Keratinocyte (primary cell): ENCODE data around the gene NIPSNAP2. TPM values are rescaled to one million over a fixed set of nuclear protein-coding genes. Genes with fewer than 3 reads are reported as not detected.

Source experiments
- DNase-seq: peaks from one replicate; pipeline ENCODE4 v3.0.0-alpha.2; 2011; ENCODE audit warnings: low read depth, missing footprints, low spot score
- FAIRE-seq: peaks from 2 replicates; lab custom pipeline; 2011; peaks lifted over from hg19 to GRCh38; lab: Jason Lieb, UNC
- H2AFZ ChIP-seq: 2 replicates; pipeline ENCODE4 v1.6.0; 2012; ENCODE audit warnings: low read length, control low read depth, inconsistent platforms; ENCODE audit not compliant: control insufficient read depth
- H3K27ac ChIP-seq: 2 replicates; pipeline ENCODE4 v1.5.1; 2011; ENCODE audit warnings: low read length; ENCODE audit not compliant: control insufficient read depth, insufficient read depth
- H3K27me3 ChIP-seq: 3 replicates; pipeline ENCODE4 v1.6.0; 2011; ENCODE audit warnings: low read length; ENCODE audit not compliant: control insufficient read depth, insufficient read depth; ENCODE audit errors: extremely low read depth
- H3K36me3 ChIP-seq, 2 experiments: 2 replicates in 1 of 2; 3 replicates in 1 of 2; pipeline ENCODE4 v1.5.1; 2011; ENCODE audit warnings: low read length in 2 of 2, mild to moderate bottlenecking in 1 of 2; ENCODE audit not compliant: control insufficient read depth in 2 of 2, insufficient read depth in 2 of 2; ENCODE audit errors: extremely low read depth in 1 of 2
- H3K4me1 ChIP-seq: 3 replicates; pipeline ENCODE4 v1.5.1; 2011; ENCODE audit warnings: low read length; ENCODE audit not compliant: control insufficient read depth, insufficient read depth; ENCODE audit errors: extremely low read depth
- H3K4me2 ChIP-seq: 3 replicates; pipeline ENCODE4 v1.6.0; 2011; ENCODE audit warnings: low read depth, low read length; ENCODE audit not compliant: control insufficient read depth, insufficient read depth; ENCODE audit errors: extremely low read depth
- H3K4me3 ChIP-seq, 3 experiments: fragments of 200-600 bp in 1 of 3; sonication (generic) in 1 of 3; 2 replicates in 2 of 3; 3 replicates in 1 of 3; pipeline ENCODE4 v1.5.1; 2011 to 2016; ENCODE audit warnings: low read length in 3 of 3, mild to moderate bottlenecking in 3 of 3, control low read depth in 2 of 3, inconsistent platforms in 1 of 3, low read depth in 1 of 3, mixed read lengths in 1 of 3, mixed run types in 1 of 3, moderate library complexity in 1 of 3; ENCODE audit not compliant: control insufficient read depth in 2 of 3, insufficient read depth in 2 of 3; ENCODE audit errors: extremely low read depth in 1 of 3
- H3K79me2 ChIP-seq: 2 replicates; pipeline ENCODE4 v1.6.0; 2012; ENCODE audit warnings: low read length; ENCODE audit not compliant: control insufficient read depth, insufficient read depth
- H3K9ac ChIP-seq: 3 replicates; pipeline ENCODE4 v1.6.0; 2011; ENCODE audit warnings: low read length; ENCODE audit not compliant: control insufficient read depth, insufficient read depth; ENCODE audit errors: extremely low read depth
- H3K9me1 ChIP-seq: 3 replicates; pipeline ENCODE4 v1.6.0; 2011; ENCODE audit warnings: low read length; ENCODE audit not compliant: control insufficient read depth, insufficient read depth; ENCODE audit errors: extremely low read depth
- H3K9me3 ChIP-seq: 2 replicates; pipeline ENCODE4 v1.5.1; 2012; ENCODE audit warnings: low read depth, low read length; ENCODE audit not compliant: control insufficient read depth
- H4K20me1 ChIP-seq: 3 replicates; pipeline ENCODE4 v1.6.0; 2011; ENCODE audit warnings: low read length; ENCODE audit not compliant: control insufficient read depth, insufficient read depth; ENCODE audit errors: extremely low read depth
- EZH2 ChIP-seq: IDR thresholded peaks from one replicate; pipeline ENCODE4 v1.6.1; 2012; ENCODE audit warnings: inconsistent platforms, mild to moderate bottlenecking, low read length, moderate library complexity
- dilution Hi-C: fragments of 300-500 bp; cut with MboI; formaldehyde crosslinking; loops from one replicate; pipeline ENCODE4 v1.7.0; 2020; ENCODE audit warnings: low sequenced_read_pairs; ENCODE audit not compliant: extremely low pct_ligation_motif_present
- polyA plus RNA-seq, 5 experiments: library from polyadenylated mRNA; depleted of rRNA in 3 of 5; stranded (reverse) in 3 of 5; stranded (forward) in 1 of 5; unstranded in 1 of 5; fragments of >200 nt; gene quantifications; 1 replicate in 1 of 5; 2 replicates in 3 of 5; 3 replicates in 1 of 5; pipeline versions ENCODE4 v1.2.1 to v1.2.3, GENCODE V29; 2011 to 2012; ENCODE audit warnings: missing spikeins in 2 of 5, low read depth in 1 of 5, low replicate concordance in 1 of 5
- TF ChIP-seq, protein P1 (sequence below), 3 experiments: IDR thresholded peaks in 1 of 3; conservative IDR thresholded peaks in 1 of 3; optimal IDR thresholded peaks in 1 of 3; 2 replicates in 2 of 3; 3 replicates in 1 of 3; pipeline versions ENCODE3 to v1.5.1; 2011; ENCODE audit warnings: low read length in 3 of 3, mild to moderate bottlenecking in 3 of 3, moderate library complexity in 2 of 3, control low read depth in 1 of 3, inconsistent platforms in 1 of 3; ENCODE audit not compliant: insufficient read depth in 2 of 3; ENCODE audit errors: extremely low read depth in 1 of 3

The NIPSNAP2 gene
- polyA plus RNA-seq, 1 donor (not counting 4 experiments of a cell fraction or from before 2014, with no cell fraction given) = 64.7 TPM

DNA sequence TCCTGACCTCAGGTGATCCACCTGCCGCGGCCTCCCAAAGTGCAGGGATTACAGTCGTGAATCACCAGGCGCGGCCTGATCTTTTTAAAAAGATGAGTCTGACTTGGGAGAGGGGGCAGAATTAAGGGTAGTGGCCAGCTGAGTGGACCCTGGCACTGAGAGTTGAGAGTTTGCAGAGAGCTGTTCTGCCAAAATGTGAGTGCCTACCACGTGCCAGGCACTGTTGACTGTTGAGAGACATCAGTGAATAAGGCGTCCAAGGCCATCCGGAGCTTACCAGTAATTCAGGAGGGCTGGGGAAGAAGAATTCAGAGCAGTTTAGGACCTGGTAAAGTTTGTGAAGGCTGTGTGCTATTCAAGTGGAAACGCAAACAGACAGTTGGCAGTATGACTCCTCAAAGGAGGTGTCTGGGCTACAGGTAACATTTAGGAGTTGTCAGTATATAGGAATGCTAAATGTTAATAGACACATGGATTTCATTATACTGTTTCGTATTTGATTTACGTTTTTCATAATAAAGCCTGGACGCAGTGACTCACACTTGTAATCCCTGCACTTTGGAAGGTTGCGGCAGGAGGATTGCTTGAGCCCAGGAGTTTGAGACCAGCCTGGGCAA is 1.5 kb downstream of the NIPSNAP2 start:
- TF ChIP-seq, protein P1, sequence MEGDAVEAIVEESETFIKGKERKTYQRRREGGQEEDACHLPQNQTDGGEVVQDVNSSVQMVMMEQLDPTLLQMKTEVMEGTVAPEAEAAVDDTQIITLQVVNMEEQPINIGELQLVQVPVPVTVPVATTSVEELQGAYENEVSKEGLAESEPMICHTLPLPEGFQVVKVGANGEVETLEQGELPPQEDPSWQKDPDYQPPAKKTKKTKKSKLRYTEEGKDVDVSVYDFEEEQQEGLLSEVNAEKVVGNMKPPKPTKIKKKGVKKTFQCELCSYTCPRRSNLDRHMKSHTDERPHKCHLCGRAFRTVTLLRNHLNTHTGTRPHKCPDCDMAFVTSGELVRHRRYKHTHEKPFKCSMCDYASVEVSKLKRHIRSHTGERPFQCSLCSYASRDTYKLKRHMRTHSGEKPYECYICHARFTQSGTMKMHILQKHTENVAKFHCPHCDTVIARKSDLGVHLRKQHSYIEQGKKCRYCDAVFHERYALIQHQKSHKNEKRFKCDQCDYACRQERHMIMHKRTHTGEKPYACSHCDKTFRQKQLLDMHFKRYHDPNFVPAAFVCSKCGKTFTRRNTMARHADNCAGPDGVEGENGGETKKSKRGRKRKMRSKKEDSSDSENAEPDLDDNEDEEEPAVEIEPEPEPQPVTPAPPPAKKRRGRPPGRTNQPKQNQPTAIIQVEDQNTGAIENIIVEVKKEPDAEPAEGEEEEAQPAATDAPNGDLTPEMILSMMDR (optimal IDR thresholded peaks at IDR 0.05 in 1 of 3, IDR thresholded peaks at IDR 0.05 in 1 of 3, conservative IDR thresholded peaks at IDR 0.05 in 1 of 3; ENCODE audit: extremely low read depth in 1 of 3, insufficient read depth in 2 of 3, low read length in 3 of 3) = no peak
- TF ChIP-seq EZH2 = no peak
- peak overlapping the region; percentile 57 for H3K27ac ChIP-seq
- H3K9me1 ChIP-seq = peaks cover 3% of the 10 kb centered on the region
- no peak overlapping the region for H3K9ac ChIP-seq
- FAIRE-seq (peak; percentile 74), DNase-seq (no peak)
- no peaks in the 10 kb centered on the region for H4K20me1 ChIP-seq
- peaks cover 11% of the 10 kb centered on the region for H3K79me2 ChIP-seq
- no peak overlapping the region for H3K4me3 ChIP-seq
- peaks cover 0 to 2% of the 10 kb centered on the region in 2 experiments for H3K36me3 ChIP-seq
- H3K9me3 ChIP-seq = no peaks in the 10 kb centered on the region
- no peak overlapping the region for H2AFZ ChIP-seq
- dilution Hi-C loops = no loop called here
- peak overlapping the region; percentile 31 for H3K4me2 ChIP-seq
- H3K27me3 ChIP-seq = no peaks in the 10 kb centered on the region
- H3K4me1 ChIP-seq = peaks cover 22% of the 10 kb centered on the region

DNA sequence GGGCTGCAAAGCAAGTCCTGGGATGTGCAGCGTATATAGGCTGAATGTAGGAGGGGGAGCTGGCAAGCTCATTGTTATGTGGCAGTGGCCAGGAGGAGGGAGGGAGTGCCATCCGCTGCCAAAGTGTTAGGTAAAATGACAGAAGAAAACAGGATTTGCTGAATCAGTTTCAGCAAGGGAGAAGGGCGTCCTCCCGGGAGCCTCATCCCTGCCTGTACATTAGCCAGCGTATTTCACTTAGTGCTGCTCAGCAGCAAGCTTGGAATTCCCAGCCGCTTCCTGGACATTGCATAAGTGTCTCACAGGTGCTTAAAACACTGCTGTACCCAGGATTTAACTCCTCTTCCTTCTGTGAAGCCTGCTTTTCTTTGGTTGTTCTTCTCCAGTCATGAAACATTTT is 2.5 kb downstream of the NIPSNAP2 start:
- TF ChIP-seq, protein P1 (optimal IDR thresholded peaks at IDR 0.05 in 1 of 3, IDR thresholded peaks at IDR 0.05 in 1 of 3, conservative IDR thresholded peaks at IDR 0.05 in 1 of 3; ENCODE audit: extremely low read depth in 1 of 3, insufficient read depth in 2 of 3, low read length in 3 of 3) = no peak
- TF ChIP-seq EZH2 = no peak

More for the DNA sequence above, 2.5 kb downstream of the NIPSNAP2 start:
- Histone ChIP-seq H3K79me2 (peaks cover 16% of the 10 kb centered on the region), H4K20me1 (no peaks in the 10 kb centered on the region), H3K9me1 (peaks cover 3% of the 10 kb centered on the region), H3K36me3 (peaks cover 0 to 2% of the 10 kb centered on the region in 2 experiments), H3K4me2 (no peak overlapping the region), H2AFZ (no peak overlapping the region), H3K27me3 (no peaks in the 10 kb centered on the region), H3K4me1 (peaks cover 22% of the 10 kb centered on the region), H3K9ac (no peak overlapping the region), H3K4me3 (no peak overlapping the region), H3K27ac (no peak overlapping the region), H3K9me3 (no peaks in the 10 kb centered on the region)
- FAIRE-seq = no peak
- no peak for DNase-seq
- dilution Hi-C loops = no loop called here
